KMS-11 (cell line): ENCODE measurements around the gene DSCAM.

ENCODE experiments used
- H2AFZ ChIP-seq: fragments of 200-600 bp; sonication (generic); 2 replicates; pipeline ENCODE4 v1.6.1; 2016; ENCODE audit warnings: antibody characterized with exemption, mixed run types, low read depth
- H3K27ac ChIP-seq: fragments of 200-600 bp; sonication (generic); 2 replicates; pipeline ENCODE4 v1.6.1; 2016; ENCODE audit warnings: mild to moderate bottlenecking, mixed run types
- H3K27me3 ChIP-seq: fragments of 200-600 bp; sonication (generic); 2 replicates; pipeline ENCODE4 v1.6.1; 2017; ENCODE audit warnings: mild to moderate bottlenecking, low read depth, mixed run types, moderate library complexity; ENCODE audit not compliant: insufficient read depth
- H3K36me3 ChIP-seq: fragments of 200-600 bp; sonication (generic); 2 replicates; pipeline ENCODE4 v1.6.1; 2017; ENCODE audit warnings: mild to moderate bottlenecking, mixed run types; ENCODE audit not compliant: insufficient read depth
- H3K4me1 ChIP-seq: fragments of 200-600 bp; sonication (generic); 2 replicates; pipeline ENCODE4 v1.6.1; 2016; ENCODE audit warnings: mild to moderate bottlenecking, low read depth, mixed run types; ENCODE audit not compliant: poor library complexity, severe bottlenecking
- H3K4me2 ChIP-seq: fragments of 200-600 bp; sonication (generic); 2 replicates; pipeline ENCODE4 v1.7.0; 2016; ENCODE audit warnings: mild to moderate bottlenecking, mixed run types
- H3K4me3 ChIP-seq: fragments of 200-600 bp; sonication (generic); IDR thresholded peaks from 2 replicates; pipeline ENCODE4 v1.6.1; 2017; ENCODE audit warnings: low read depth, low read length, mixed read lengths; ENCODE audit not compliant: insufficient read depth
- H3K79me2 ChIP-seq: fragments of 200-600 bp; sonication (generic); 2 replicates; pipeline ENCODE4 v1.6.1; 2016; ENCODE audit warnings: low read depth, mixed run types; ENCODE audit not compliant: insufficient read depth
- H3K9ac ChIP-seq: fragments of 200-600 bp; sonication (generic); 2 replicates; pipeline ENCODE4 v1.6.1; 2016; ENCODE audit warnings: mild to moderate bottlenecking, mixed run types
- H4K20me1 ChIP-seq: fragments of 200-600 bp; sonication (generic); 2 replicates; pipeline ENCODE4 v1.6.1; 2016; ENCODE audit warnings: mild to moderate bottlenecking, mixed run types; ENCODE audit not compliant: insufficient read depth
- TF ChIP-seq, protein P1 (sequence below): fragments of 200-600 bp; sonication (generic); conservative IDR thresholded peaks from 2 replicates; pipeline ENCODE4 v1.6.1; 2017; ENCODE audit warnings: low read depth, mild to moderate bottlenecking, antibody characterized with exemption, low read length, moderate library complexity, mixed read lengths

DSCAM gene

DNA sequence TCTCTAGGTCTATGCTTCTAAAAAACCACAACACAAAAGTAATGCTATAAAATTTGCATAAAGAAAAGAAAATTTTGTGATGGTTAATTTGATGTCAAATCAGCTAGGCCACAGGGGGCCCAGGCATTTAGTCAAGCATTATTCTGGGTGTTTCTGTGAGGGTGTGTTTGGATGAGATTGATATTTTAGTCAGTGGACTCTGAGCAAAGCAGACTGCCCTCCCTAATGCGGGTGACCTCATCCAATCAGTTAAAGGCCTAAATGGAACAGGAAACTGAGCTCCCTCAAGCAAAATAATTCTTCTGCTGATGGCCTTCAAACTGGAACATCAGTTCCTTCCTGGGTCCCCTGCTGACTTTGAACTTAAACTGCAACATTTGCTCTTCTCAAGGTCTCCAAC, 358.0 kb downstream of the DSCAM start:
- no peak overlapping the region for H3K27ac ChIP-seq
- no peaks in the 10 kb centered on the region for H3K4me1 ChIP-seq
- TF ChIP-seq, protein P1, sequence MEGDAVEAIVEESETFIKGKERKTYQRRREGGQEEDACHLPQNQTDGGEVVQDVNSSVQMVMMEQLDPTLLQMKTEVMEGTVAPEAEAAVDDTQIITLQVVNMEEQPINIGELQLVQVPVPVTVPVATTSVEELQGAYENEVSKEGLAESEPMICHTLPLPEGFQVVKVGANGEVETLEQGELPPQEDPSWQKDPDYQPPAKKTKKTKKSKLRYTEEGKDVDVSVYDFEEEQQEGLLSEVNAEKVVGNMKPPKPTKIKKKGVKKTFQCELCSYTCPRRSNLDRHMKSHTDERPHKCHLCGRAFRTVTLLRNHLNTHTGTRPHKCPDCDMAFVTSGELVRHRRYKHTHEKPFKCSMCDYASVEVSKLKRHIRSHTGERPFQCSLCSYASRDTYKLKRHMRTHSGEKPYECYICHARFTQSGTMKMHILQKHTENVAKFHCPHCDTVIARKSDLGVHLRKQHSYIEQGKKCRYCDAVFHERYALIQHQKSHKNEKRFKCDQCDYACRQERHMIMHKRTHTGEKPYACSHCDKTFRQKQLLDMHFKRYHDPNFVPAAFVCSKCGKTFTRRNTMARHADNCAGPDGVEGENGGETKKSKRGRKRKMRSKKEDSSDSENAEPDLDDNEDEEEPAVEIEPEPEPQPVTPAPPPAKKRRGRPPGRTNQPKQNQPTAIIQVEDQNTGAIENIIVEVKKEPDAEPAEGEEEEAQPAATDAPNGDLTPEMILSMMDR = no peak

DNA sequence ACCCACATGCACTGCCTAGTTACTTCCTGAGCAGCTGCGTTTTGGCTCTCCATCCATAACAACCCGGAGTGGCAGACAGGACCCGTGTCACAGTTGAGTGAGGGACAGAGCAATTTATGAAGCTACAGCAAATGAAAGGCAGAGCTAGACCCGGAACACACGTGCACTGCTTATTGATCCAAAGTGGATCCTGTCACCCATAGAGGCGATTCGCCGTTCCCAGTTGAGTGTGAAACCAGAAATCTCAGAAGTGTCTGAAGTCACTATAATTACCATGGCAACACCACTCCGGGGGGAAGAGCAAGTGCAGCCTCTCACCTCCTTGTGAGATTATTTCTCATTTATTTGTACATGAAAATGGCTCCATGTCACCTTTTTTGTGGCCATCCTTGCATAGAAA, 365.2 kb downstream of the DSCAM start:
- no peaks in the 10 kb centered on the region for H3K4me1 ChIP-seq
- H3K9ac ChIP-seq = no peak overlapping the region
- no peak overlapping the region for H3K27ac ChIP-seq
- no peaks in the 10 kb centered on the region for H4K20me1 ChIP-seq
- H3K4me2 ChIP-seq = no peak overlapping the region
- no peak overlapping the region for H2AFZ ChIP-seq
- H3K79me2 ChIP-seq = no peaks in the 10 kb centered on the region
- no peak overlapping the region for H3K4me3 ChIP-seq
- TF ChIP-seq, protein P1 = no peak
- no peaks in the 10 kb centered on the region for H3K36me3 ChIP-seq
- H3K27me3 ChIP-seq = no peaks in the 10 kb centered on the region

More for the DNA sequence above, 358.0 kb downstream of the DSCAM start:
- H3K4me2 ChIP-seq = no peak overlapping the region
- no peaks in the 10 kb centered on the region for H3K27me3 ChIP-seq
- no peak overlapping the region for H3K4me3 ChIP-seq
- H2AFZ ChIP-seq = no peak overlapping the region
- H3K36me3 ChIP-seq = no peaks in the 10 kb centered on the region
- no peaks in the 10 kb centered on the region for H4K20me1 ChIP-seq
- H3K9ac ChIP-seq = no peak overlapping the region
- no peaks in the 10 kb centered on the region for H3K79me2 ChIP-seq

DNA sequence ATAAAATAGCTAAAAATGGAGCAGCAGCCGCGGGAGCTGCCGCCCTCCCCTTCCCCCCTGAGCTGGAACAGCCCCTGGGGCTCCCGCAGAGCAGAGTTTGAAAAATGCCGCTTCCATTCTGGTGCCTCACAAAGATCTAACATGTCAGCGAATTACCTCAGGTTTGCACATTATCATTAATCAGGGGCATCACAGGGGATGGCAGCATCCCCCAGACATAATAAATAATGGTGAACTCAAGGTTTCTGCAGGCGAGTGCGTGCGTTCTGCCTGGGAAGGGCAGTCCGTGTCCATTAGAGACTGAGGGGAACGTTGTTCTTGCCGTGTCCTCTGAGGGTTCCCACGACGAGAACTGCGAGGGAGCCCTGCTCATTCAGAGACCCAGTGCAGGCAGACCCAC, 372.4 kb downstream of the DSCAM start:
- H3K79me2 ChIP-seq = no peaks in the 10 kb centered on the region
- no peaks in the 10 kb centered on the region for H4K20me1 ChIP-seq
- H3K9ac ChIP-seq = no peak overlapping the region
- H3K36me3 ChIP-seq = no peaks in the 10 kb centered on the region
- no peak overlapping the region for H3K4me2 ChIP-seq
- TF ChIP-seq, protein P1 = no peak
- H3K4me3 ChIP-seq = no peak overlapping the region
- no peaks in the 10 kb centered on the region for H3K4me1 ChIP-seq
- H2AFZ ChIP-seq = no peak overlapping the region
- no peak overlapping the region for H3K27ac ChIP-seq
- no peaks in the 10 kb centered on the region for H3K27me3 ChIP-seq

DNA sequence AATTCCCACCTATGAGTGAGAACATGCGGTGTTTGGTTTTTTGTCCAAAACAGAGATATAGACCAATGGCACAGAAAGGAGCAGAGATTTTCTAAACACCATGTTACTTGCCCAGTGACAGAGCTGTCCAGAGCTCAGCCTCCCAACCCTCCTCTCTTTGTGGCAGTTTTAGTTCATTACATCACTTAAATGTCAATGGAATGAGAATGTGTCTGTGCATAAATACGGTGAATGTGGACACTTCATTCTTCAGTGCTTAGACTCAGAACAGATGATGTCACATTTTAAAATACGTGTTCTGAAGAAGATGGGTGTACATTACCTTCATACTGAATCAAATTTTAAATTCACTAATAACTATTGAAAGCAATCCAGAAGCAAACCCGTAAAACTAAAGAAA, 374.9 kb downstream of the DSCAM start:
- no peak overlapping the region for H3K4me3 ChIP-seq
- H3K4me1 ChIP-seq = no peaks in the 10 kb centered on the region
- no peak overlapping the region for H2AFZ ChIP-seq
- H3K27me3 ChIP-seq = no peaks in the 10 kb centered on the region
- no peaks in the 10 kb centered on the region for H3K36me3 ChIP-seq
- H3K9ac ChIP-seq = no peak overlapping the region
- no peak overlapping the region for H3K27ac ChIP-seq
- TF ChIP-seq, protein P1 = no peak
- no peaks in the 10 kb centered on the region for H4K20me1 ChIP-seq
- H3K79me2 ChIP-seq = no peaks in the 10 kb centered on the region
- H3K4me2 ChIP-seq = no peak overlapping the region
